Measurements from ENCODE around the gene DDX27. TPM values are rescaled to one million over a fixed set of nuclear protein-coding genes. Genes with fewer than 3 reads are reported as not detected.

DDX27 gene
- total RNA-seq, 1 donor from 2014 or later = 78.4 TPM

DNA sequence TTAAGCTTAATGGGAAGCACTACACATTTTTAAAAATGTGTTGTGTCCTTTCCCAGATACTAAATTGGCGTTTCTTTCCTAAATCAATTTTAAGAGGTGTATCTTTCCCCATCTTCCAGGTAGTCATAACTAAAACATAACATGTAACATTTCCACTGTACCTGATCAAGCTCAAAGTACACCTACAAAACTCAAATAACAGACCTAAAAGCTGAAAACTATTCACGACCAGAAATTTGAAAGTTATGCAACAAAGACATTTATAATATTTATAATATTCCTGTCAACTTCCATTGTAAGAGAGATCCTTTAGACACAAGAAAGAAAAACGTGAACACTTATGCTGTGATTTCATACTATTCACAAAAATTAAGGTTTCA, 34.5 kb upstream of the DDX27 start:
- ChIA-PET CTCF (no interaction called here), POLR2A (no interaction called here)
- peaks cover 15% of the 10 kb centered on the region for H3K36me3 Mint-ChIP-seq (ENCODE audit: low read depth)
- H3K27me3 Mint-ChIP-seq = peaks cover 2% of the 10 kb centered on the region
- no peak overlapping the region for H3K27ac Mint-ChIP-seq
- peaks cover 72% of the 10 kb centered on the region for H3K4me1 Mint-ChIP-seq
- DNase-seq (no peak), ATAC-seq (ENCODE audit: low read depth) (no peak)
- no peaks in the 10 kb centered on the region for H3K9me3 Mint-ChIP-seq
- intact Hi-C loops (cut with micrococcal nuclease) = loop anchor here (10.0 kb wide), 1 partner anchor 50 kb away; no protein-coding TSS in a partner anchor
- TF ChIP-seq, protein P1, sequence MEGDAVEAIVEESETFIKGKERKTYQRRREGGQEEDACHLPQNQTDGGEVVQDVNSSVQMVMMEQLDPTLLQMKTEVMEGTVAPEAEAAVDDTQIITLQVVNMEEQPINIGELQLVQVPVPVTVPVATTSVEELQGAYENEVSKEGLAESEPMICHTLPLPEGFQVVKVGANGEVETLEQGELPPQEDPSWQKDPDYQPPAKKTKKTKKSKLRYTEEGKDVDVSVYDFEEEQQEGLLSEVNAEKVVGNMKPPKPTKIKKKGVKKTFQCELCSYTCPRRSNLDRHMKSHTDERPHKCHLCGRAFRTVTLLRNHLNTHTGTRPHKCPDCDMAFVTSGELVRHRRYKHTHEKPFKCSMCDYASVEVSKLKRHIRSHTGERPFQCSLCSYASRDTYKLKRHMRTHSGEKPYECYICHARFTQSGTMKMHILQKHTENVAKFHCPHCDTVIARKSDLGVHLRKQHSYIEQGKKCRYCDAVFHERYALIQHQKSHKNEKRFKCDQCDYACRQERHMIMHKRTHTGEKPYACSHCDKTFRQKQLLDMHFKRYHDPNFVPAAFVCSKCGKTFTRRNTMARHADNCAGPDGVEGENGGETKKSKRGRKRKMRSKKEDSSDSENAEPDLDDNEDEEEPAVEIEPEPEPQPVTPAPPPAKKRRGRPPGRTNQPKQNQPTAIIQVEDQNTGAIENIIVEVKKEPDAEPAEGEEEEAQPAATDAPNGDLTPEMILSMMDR (IDR thresholded peaks at IDR 0.05) = no peak
- H3K4me3 Mint-ChIP-seq = no peak overlapping the region

DNA sequence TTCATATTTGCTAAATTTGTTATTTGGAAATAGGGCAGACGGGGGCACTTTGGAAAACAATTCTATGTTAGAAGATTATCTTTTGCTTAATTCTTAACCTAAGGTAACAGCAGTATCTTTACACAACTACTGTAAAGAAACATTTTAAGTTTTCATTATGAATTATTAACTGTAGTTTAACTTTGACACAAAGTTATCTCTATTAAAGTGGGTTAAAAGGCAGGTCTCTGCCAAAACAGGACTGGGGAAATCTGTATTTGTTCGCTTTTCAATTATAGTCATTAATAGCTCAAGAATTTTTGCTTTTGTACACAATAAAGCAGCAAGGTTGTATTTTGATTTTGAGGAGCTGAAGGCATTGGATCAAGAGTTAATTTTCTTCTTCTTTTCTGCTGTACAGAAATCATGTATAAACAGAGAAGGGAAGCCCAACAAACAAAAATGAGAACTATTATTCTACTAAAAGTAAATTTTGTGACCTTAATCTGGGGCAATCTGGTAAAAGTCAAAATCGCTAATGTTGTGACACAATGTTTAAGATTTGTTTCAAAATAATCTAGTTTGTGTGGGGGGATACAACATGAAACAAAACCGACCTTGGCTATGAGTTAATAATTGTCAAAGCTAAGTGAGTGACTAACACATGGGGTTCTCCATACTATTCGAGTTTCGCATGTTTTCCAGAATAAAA, 34.0 kb upstream of the DDX27 start:
- peak overlapping the region; percentile 5 for H3K4me3 Mint-ChIP-seq
- POLR2A ChIA-PET = no interaction called here
- intact Hi-C loops (cut with micrococcal nuclease) = loop anchor here (10.0 kb wide), 1 partner anchor 50 kb away; no protein-coding TSS in a partner anchor
- H3K4me1 Mint-ChIP-seq = peaks cover 67% of the 10 kb centered on the region
- ATAC-seq (ENCODE audit: low read depth) (no peak), DNase-seq (no peak)
- CTCF ChIA-PET = interaction anchor here (1.1 kb wide), 1 partner anchor 32 kb away, joined by 6 read pairs; no protein-coding TSS in a partner anchor
- H3K27ac Mint-ChIP-seq = no peak overlapping the region
- no peaks in the 10 kb centered on the region for H3K9me3 Mint-ChIP-seq
- TF ChIP-seq, protein P1 (IDR thresholded peaks at IDR 0.05) = no peak
- peaks cover 2% of the 10 kb centered on the region for H3K27me3 Mint-ChIP-seq
- peaks cover 15% of the 10 kb centered on the region for H3K36me3 Mint-ChIP-seq (ENCODE audit: low read depth)

DNA sequence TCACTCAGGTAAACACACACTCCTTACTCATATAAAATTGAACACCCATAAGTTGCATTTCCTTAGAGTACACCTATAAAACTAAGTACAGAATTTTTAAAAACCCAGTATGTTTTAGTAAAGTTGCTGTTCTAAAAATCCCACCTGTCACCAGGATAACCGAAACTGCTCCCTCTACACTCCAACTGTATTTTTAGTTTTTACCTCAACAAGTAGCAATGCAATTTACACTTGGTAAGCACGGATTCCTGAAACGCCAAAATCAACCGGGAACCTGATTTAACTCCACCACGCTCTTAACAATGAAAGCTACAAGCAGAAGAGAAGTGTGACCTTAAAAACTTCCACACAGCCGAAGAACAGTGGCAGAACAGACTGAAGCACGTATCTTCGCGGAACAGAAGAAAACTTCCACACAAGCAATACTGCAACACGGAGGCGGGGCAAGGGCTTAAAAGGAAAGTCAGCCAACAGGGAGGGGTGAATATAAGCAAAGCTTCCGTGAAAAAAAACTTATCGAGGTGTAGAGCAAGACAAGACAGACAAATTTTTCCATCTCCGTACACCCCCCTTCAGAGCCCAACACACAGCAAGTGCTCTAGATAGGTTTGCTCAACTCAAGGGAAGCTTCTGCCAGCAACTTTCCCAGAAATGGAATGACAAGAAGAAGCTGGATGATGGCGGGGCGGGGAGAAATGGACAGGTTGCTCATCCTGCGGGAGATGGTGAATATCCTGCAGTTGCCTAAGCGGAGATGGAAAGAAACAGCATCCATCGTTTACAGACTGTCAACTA, 32.5 kb upstream of the DDX27 start:
- TF ChIP-seq, protein P1 (IDR thresholded peaks at IDR 0.05) = no peak
- H3K4me1 Mint-ChIP-seq = peaks cover 54% of the 10 kb centered on the region
- intact Hi-C loops (cut with micrococcal nuclease) = loop anchor here (1.0 to 10.0 kb wide), 2 partner anchors 7 to 52 kb away; no protein-coding TSS in a partner anchor
- ChIA-PET POLR2A (interaction anchor here (0.6 to 2.7 kb wide), 6 partner anchors 8 to 92 kb away, joined by 3 to 28 read pairs (median 4); partner anchors contain the start of gene DDX27), CTCF (interaction anchor here (0.6 to 0.9 kb wide), 2 partner anchors 18 to 31 kb away, joined by 3 to 4 read pairs; no protein-coding TSS in a partner anchor)
- peaks cover 15% of the 10 kb centered on the region for H3K36me3 Mint-ChIP-seq (ENCODE audit: low read depth)
- peak overlapping the region; percentile 77 for H3K27ac Mint-ChIP-seq
- peaks cover 7% of the 10 kb centered on the region for H3K27me3 Mint-ChIP-seq
- H3K4me3 Mint-ChIP-seq = peak overlapping the region; percentile 85
- no peaks in the 10 kb centered on the region for H3K9me3 Mint-ChIP-seq
- DNase-seq (no peak), ATAC-seq (ENCODE audit: low read depth) (peak; percentile 4)

DNA sequence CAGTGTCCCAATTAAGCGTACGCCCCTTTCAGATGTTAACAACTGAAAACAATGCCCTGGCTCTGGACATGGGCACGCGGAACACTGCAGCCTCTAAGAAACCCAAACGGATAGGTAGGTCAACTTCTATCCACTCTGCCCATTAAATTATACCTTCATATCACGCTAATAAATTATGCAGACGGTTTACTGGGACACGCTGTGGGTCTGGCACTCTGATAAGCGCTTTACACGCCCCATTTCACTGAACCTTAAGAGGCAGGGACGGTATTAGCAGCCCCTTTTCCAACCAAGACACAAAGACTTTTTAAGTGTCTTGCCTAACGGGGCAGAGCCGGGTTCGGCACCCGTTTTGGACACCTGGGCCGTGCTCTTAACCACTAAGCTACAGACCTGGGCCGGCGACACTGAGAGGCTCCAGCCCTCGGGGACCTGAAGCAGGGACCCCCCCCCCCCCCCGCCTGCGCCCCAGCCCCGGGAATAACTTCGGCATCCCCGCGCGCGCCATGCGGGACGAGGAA, 31.8 kb upstream of the DDX27 start:
- H3K9me3 Mint-ChIP-seq = no peaks in the 10 kb centered on the region
- TF ChIP-seq, protein P1 (IDR thresholded peaks at IDR 0.05) = no peak
- ATAC-seq (ENCODE audit: low read depth) = no peak
- ChIA-PET CTCF (interaction anchor here (0.6 to 0.9 kb wide), 2 partner anchors 18 to 30 kb away, joined by 3 to 4 read pairs; no protein-coding TSS in a partner anchor), POLR2A (interaction anchor here (0.6 to 2.7 kb wide), 6 partner anchors 8 to 960 kb away, joined by 3 to 28 read pairs (median 4); partner anchors contain the start of genes CSE1L and DDX27)
- peaks cover 47% of the 10 kb centered on the region for H3K4me1 Mint-ChIP-seq
- peaks cover 7% of the 10 kb centered on the region for H3K27me3 Mint-ChIP-seq
- peak overlapping the region; percentile 77 for H3K27ac Mint-ChIP-seq
- no peak for DNase-seq
- H3K36me3 Mint-ChIP-seq (ENCODE audit: low read depth) = peaks cover 15% of the 10 kb centered on the region
- intact Hi-C loops (cut with micrococcal nuclease) = loop anchor here (1.0 to 10.0 kb wide), 2 partner anchors 8 to 53 kb away; no protein-coding TSS in a partner anchor
- peak overlapping the region; percentile 85 for H3K4me3 Mint-ChIP-seq
